Motor neuron (in vitro differentiated cells): ENCODE results near the gene DCUN1D5. TPM values are rescaled to one million over a fixed set of nuclear protein-coding genes. Genes with fewer than 3 reads are reported as not detected.

Experiments used
- total RNA-seq, 8 experiments: library from RNA; unstranded; fragments of 300-600 nt; gene quantifications; 2 replicates each; pipeline versions ENCODE4 v1.2.3 to v1.2.4, GENCODE V29; 2022

Gene DCUN1D5
- total RNA-seq, 8 experiments from 2014 or later: 39.0 to 78.0 (median 52.2) TPM

Other genes starting within 250 kb of the DCUN1D5 start
- 1 to 10 TPM in 2 of 8 experiments, under 1 TPM in 1, not detected in 5; 0.36 to 5.8 (median 2.6) TPM for gene MMP3, start 248.6 kb downstream of the DCUN1D5 start, total RNA-seq
- gene MMP12, start 217.2 kb downstream of the DCUN1D5 start, total RNA-seq: 10 to 100 TPM in 1 of 8 experiments, under 1 TPM in 2, not detected in 5; 0.29 to 44.6 (median 0.85) TPM
- 1 to 10 TPM in 1 of 8 experiments, under 1 TPM in 2, not detected in 5; 0.20 to 1.2 (median 0.66) TPM for gene MMP13, start 136.4 kb downstream of the DCUN1D5 start, total RNA-seq
- gene DYNC2H1, start 17.3 kb upstream of the DCUN1D5 start, total RNA-seq: 10 to 100 TPM; 19.7 to 51.0 (median 33.2) TPM